Ovary (tissue), 9 donors: Measurements from ENCODE around the gene GASK1A. TPM values are rescaled to one million over a fixed set of nuclear protein-coding genes. Genes with fewer than 3 reads are reported as not detected.

Source experiments
- DNase-seq, 5 donors: peaks; one replicate each; pipeline ENCODE4 v3.0.0-alpha.2; 2019 to 2020
- H3K27ac ChIP-seq, 2 donors: fragments of 200-600 bp; one replicate each; pipeline versions ENCODE4 v1.5.1 to v1.8.0; 2019 to 2022
- H3K27me3 ChIP-seq: fragments of 200-600 bp; one replicate; pipeline ENCODE4 v1.8.0; 2022
- H3K36me3 ChIP-seq: fragments of 200-600 bp; sonication (generic); one replicate; pipeline ENCODE4 v1.5.1; 2019
- H3K4me1 ChIP-seq: one replicate; pipeline ENCODE4 v1.8.1; 2013; ENCODE audit warnings: mild to moderate bottlenecking, moderate library complexity; ENCODE audit not compliant: insufficient read depth
- H3K4me3 ChIP-seq: fragments of 200-600 bp; sonication (generic); one replicate; pipeline ENCODE4 v1.5.1; 2017
- H3K9me3 ChIP-seq, 2 donors: fragments of 200-600 bp in 1 of 2; sonication (generic) in 1 of 2; one replicate each; pipeline versions ENCODE4 v1.5.1 to v1.8.1; 2013 to 2019; ENCODE audit warnings: mild to moderate bottlenecking in 1 of 2, moderate library complexity in 1 of 2
- CTCF ChIP-seq, 3 donors: fragments of 450-650 bp in 2 of 3; fragments of 200-600 bp in 1 of 3; IDR thresholded peaks; one replicate each; pipeline versions ENCODE4 v1.5.1 to v1.8.0; 2016 to 2022; ENCODE audit warnings: antibody characterized with exemption in 3 of 3, mild to moderate bottlenecking in 1 of 3
- EP300 ChIP-seq: sonication (generic); formaldehyde crosslinking; IDR thresholded peaks from one replicate; pipeline ENCODE4 v1.6.1; 2017; ENCODE audit warnings: antibody characterized with exemption
- POLR2A ChIP-seq: fragments of 450-650 bp; IDR thresholded peaks from one replicate; pipeline ENCODE4 v1.6.1; 2017; ENCODE audit warnings: antibody characterized with exemption, mild to moderate bottlenecking, moderate library complexity
- WGBS, 3 donors: extraction: QIAGEN DNeasy Blood & Tissue Kit in 1 of 3; methylation state at CpG; one replicate each; pipeline versions ENCODE4 v1.1.5 to v1.1.7; 2013 to 2017; 5-methylcytosine and 5-hydroxymethylcytosine counted together
- intact Hi-C, 4 donors: fragments of 100-400 bp; cut with DNase I; formaldehyde crosslinking; loops; one replicate each; pipeline versions ENCODE4 v1.11.0 to v1.15.1; 2022 to 2023
- polyA plus RNA-seq, 2 donors: library from polyadenylated mRNA; stranded (reverse); fragments of 200-250 nt in 1 of 2; fragments of 350-450 nt in 1 of 2; fragmentation: Illumina TruSeq in 1 of 2; extraction: RNeasy Lipid Tissue Mini Kit (QIAGEN cat#74804) in 1 of 2; gene quantifications; one replicate each; pipeline ENCODE4 v1.2.3, GENCODE V29; 2013 to 2014
- total RNA-seq, 7 donors: library from RNA; depleted of rRNA in 2 of 7; stranded (reverse); fragments of >200 nt in 2 of 7; fragmentation: NEBNext Ultra II Directional in 3 of 7; extraction: Animal tissue kit (Norgen Biotek cat#: 25700) in 3 of 7; gene quantifications; one replicate each; pipeline versions ENCODE4 v1.1.0 to v1.2.4, GENCODE V29; 2016 to 2023
- donor health status: DM: no; HTN: no; CAD: no; lungs with moderate emphysema.
- donor health status: DM: no; HTN: no; CAD: no.
- donor health status: Bipolar disorder and iron deficiency.
- donor health status: DM: yes; HTN: yes; CAD: no.
- donor health status: DM: no; HTN: no; CAD: no.
- donor health status: DM: yes; HTN: yes; CAD: no.

Gene GASK1A
- total and polyA plus RNA-seq, 9 donors, result 5.4 to 41.3 (median 19.4) TPM

GRCh38 chr3:43094851-43095250 lies 115.7 kb downstream of the GASK1A start:
- Histone ChIP-seq H3K27ac (no peak overlapping the region), H3K4me3 (no peak overlapping the region), H3K27me3 (no peaks in the 10 kb centered on the region), H3K36me3 (no peaks in the 10 kb centered on the region), H3K4me1 (peaks cover 5% of the 10 kb centered on the region), H3K9me3 (no peaks in the 10 kb centered on the region)
- 97 to 99% (median 98%) methylated on average over 4 of the region's 4 CpGs for WGBS, 3 donors
- intact Hi-C loops, result loop anchor here in 1 of 4 donors (10.0 kb wide), 1 partner anchor 130 kb away; no protein-coding TSS in a partner anchor
- TF ChIP-seq EP300 (no peak), POLR2A (no peak), CTCF (IDR thresholded peaks at IDR 0.05) (no peak)
- no peak for DNase-seq

GRCh38 chr3:43095370-43095769 lies 116.3 kb downstream of the GASK1A start:
- no peak overlapping the region for H3K4me3 ChIP-seq
- H3K27me3 ChIP-seq, result no peaks in the 10 kb centered on the region
- TF ChIP-seq EP300 (no peak), CTCF (IDR thresholded peaks at IDR 0.05) (no peak), POLR2A (no peak)
- H3K9me3 ChIP-seq, result no peaks in the 10 kb centered on the region
- peaks cover 5% of the 10 kb centered on the region for H3K4me1 ChIP-seq
- intact Hi-C loops, result loop anchor here in 1 of 4 donors (10.0 kb wide), 1 partner anchor 131 kb away; no protein-coding TSS in a partner anchor
- DNase-seq, result no peak
- 96 to 99% (median 97%) methylated on average over 5 of the region's 5 CpGs for WGBS, 3 donors
- no peaks in the 10 kb centered on the region for H3K36me3 ChIP-seq
- H3K27ac ChIP-seq, result no peak overlapping the region

- Histone ChIP-seq H3K27me3 (no peaks in the 10 kb centered on the region), H3K27ac (no peak overlapping the region), H3K9me3 (no peaks in the 10 kb centered on the region), H3K4me3 (no peak overlapping the region), H3K36me3 (no peaks in the 10 kb centered on the region), H3K4me1 (peaks cover 8% of the 10 kb centered on the region)
- 62 to 66% (median 65%) methylated on average over 3 of the region's 3 CpGs for WGBS, 3 donors
- TF ChIP-seq EP300 (no peak), CTCF (IDR thresholded peaks at IDR 0.05) (no peak), POLR2A (no peak)
- DNase-seq, result no peak
- intact Hi-C loops, result loop anchor here in 1 of 4 donors (10.0 kb wide), 1 partner anchor 132 kb away; no protein-coding TSS in a partner anchor
These were observed 117.7 kb downstream of the GASK1A start for GRCh38 chr3:43096761-43097160.

- Histone ChIP-seq H3K4me3 (no peak overlapping the region), H3K27ac (no peak overlapping the region), H3K27me3 (no peaks in the 10 kb centered on the region), H3K9me3 (no peaks in the 10 kb centered on the region), H3K4me1 (peaks cover 8% of the 10 kb centered on the region), H3K36me3 (no peaks in the 10 kb centered on the region)
- DNase-seq, result no peak
- WGBS, 3 donors, result 34 to 66% (median 50%) methylated on average over 5 of the region's 5 CpGs
- intact Hi-C loops, result loop anchor here in 1 of 4 donors (10.0 kb wide), 1 partner anchor 133 kb away; no protein-coding TSS in a partner anchor
- no peak for TF ChIP-seq EP300
- TF ChIP-seq CTCF (IDR thresholded peaks at IDR 0.05), result no peak
- no peak for TF ChIP-seq POLR2A
These were observed 118.4 kb downstream of the GASK1A start for GRCh38 chr3:43097400-43098080.
